NCI-H2227 (cell line): Measurements from ENCODE around the gene ARSG.
"Not testable (repeated sequence)": the region's sequence is repeated elsewhere in the genome, so short reads cannot be mapped to it uniquely, and the experiment has no call there.

ENCODE experiments used
- DNase-seq: peaks from one replicate; lab custom pipeline; 2025; ENCODE audit not compliant: unreplicated experiment; lab: John Stamatoyannopoulos, UW

ARSG gene

DNA sequence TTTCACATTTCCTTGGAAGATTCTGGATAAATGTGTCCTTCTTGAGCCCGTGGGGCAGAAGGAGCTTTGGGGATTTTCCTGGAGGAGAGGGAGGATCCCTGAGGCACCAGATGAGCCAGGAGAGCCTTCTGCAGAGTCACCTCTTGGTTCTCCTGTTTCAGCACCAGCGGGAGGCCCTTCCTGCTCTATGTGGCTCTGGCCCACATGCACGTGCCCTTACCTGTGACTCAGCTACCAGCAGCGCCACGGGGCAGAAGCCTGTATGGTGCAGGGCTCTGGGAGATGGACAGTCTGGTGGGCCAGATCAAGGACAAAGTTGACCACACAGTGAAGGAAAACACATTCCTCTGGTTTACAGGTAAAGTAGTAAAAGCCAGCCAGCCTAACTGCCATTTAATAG lies 77.1 kb downstream of the ARSG start:
- DNase-seq = no peak

DNA sequence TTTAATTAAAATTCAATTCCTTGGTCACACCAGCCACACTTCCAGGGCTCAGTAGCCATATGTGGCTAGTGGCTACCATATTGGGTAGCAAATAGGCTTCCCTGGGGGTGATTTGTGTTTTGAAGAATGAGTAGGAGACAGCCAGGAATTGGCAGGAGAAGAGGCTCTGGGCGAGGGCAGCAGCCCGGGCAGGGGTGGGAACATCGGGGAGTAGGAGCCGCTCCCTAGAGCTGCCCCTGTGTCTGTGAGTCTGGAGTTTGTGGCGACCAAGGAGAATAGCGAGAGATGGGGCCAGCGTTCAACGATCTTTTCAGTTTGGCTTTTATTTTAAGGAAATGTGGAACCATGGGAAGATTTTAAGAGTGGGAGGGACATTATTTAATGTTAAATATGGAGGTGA lies 84.3 kb downstream of the ARSG start:
- no peak for DNase-seq

DNA sequence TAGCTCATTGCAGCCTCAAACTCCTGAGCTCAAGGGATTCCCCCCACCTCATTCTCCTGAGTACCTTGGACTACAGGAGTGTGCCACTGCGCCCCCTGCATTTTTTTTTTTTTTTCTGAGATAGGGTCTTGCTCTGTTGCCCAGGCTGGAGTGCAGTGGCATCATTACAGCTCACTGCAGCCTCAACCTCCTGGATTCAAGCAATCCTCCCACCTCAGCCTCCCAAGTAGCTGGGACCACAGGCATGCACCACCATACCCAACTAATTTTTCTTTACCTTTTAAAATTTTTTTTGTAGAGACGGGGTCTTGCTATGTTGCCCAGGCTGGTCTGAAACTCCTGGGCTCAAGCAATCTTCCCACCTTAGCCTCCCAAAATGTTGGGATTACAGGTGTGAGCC lies 84.9 kb downstream of the ARSG start:
- not testable (repeated sequence) for DNase-seq

DNA sequence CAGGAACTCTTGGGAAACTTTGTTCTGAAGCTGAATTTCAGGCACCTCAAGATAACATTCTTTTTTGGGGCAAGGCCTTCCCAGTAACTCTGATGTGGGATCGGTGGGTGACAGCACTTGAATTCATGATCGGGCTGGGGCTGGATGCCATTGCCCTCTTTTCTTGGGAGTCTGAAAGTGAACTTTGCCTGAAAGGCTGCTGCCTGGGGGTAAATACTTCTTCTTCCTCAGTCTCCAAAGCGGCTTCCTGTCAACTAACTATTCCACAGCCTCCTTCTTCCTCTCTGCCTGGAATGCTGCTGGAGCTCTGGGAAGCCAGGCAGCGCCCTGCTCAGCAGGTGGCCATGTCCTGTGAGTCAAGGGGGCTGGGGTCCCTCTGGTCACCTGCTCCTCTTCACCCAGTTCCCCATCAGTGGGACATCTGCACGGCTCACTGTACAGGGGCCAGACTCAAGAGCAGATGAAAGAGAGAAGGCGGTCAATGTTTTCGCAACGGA lies 86.5 kb downstream of the ARSG start:
- DNase-seq = no peak

DNA sequence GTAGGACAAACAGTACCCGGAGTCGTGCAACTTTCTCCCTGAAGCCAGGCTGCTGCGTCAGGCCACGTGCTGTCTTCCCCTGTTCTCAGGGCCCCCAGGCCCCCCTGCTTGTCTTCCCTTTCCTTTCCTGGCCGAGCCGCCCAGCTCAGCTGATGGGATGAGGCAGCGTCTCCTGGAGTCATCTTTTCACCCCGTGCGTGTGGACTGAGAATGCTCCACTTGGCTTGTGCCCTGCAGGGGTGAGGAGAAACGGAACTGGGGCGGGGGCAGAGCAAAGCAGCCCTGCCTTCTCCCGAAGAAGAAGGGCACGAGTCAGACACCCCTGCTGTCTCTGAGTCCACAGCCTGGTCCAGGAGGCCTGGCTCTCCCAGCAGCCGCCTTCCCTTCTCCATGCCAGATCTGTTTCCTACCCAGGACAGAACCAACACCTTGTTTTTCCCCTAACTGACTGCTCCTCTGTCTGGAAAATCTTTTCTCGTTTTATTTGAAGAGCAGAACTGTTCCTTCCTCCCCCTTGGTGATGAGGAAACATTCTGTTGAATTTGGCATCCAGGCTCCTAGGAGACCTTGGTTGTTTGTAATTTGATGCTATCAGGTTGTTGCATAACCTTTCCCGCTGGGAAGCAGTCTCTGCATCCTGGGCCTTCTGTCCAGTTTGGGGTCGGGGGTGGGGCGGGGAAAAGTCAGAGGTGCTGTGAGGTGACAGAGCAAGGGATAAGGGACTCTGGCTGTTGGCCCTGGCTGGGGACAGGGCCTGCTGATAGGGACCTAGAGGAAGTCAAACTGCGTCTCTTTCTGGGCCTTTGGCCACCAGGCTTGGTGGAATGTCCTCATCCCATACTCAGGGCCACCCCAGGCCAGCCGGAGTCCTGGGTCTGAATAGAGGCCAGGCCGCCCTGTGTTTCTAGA lies 87.2 kb downstream of the ARSG start:
- no peak for DNase-seq

DNA sequence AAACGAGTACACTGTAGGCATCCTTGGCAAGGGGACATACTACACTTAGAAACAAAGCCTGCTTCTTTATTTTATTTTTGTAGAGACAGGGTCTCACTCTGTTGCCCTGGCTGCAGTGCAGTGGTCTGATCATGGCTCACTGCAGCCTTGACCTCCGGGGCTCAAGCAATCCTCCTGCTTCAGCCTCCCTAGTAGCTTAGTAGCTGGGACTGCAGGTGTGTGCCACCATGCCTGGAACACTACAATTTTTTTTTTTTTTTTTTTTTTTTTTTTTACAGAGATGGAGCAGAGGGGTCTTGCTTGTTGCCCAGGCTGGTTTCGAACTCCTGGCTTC lies 87.8 kb downstream of the ARSG start:
- no peak for DNase-seq

DNA sequence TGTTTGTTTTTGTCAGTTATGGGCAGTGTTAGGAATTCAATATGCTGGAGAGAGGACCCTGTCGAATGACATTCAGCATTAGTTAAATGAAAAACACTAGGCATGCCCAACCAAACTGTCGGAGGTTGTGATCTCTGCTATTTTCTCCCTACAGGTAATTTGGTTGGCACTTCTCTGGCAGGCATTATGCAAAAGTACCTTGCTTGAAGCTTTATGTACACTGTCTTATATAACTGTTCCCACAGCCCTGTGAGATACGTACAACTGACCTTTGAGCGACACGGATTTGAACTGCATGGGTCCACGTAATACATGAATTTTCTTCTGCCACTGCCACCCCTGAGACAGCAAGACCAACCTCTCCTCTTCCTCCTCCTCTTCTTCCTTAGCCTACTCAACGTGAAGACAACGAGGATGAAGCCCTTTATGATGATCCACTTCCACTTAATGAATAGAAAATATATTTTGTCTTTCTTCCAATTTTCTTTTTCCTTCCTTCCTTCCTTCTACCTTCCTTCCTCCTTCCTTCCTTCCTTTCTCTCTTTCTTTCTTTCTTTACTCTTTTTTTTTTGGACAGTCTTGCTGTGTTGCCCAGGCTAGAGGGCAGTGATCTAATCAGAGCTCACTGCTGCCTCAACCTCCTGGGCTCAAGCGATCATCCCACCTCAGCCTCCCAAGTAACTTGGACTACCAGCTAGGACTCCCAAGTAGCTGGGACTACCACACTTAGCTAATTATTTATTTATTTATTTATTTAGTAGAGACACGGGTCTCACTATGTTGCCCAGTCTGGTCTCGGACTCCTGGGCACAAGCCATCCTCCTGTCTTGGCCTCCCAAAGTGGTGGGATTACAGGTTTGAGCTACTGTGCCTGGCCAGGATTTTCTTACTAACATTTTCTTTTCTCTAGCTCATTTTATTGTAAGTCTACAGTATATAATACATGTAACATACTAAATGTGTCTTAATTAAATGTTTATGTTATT lies 88.7 kb downstream of the ARSG start:
- no peak for DNase-seq

DNA sequence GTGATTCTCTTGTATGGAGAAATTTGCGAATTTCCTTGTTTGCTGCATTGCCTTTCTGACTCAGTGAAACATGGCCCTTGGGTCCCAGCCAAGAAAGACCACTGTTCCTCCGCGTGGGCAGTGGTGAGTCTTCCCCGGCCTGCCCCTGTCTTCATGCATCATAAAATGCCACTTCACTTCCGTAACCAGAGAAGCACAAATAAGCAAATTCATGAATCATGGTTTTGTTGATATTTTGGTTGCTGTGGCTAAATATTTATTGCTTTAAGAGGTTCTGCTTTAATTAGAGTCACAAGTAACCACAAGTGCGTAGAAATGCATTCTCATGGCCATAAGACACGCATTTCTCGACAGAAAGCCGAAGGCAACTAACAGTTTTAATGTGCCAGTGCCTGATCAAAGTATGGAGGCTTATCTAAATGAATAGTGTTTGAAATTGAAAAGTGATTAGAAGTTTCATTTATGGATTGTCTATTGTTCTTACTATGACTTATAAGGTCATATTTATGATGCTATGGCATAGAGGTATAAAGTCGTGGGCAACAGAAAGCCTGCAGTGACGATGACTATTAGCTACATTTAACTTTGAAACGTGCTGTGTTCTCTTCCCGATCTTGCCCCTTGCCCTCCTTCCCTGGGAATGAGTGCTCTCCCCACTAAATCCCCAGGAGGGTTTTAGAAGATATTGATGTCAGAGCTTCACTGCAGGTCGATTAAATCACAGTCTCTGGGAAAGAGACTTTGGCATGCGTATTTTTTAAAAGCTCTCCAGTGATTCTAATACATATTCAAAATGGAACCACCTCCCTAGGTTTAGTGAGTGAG lies 90.0 kb downstream of the ARSG start:
- no peak for DNase-seq

DNA sequence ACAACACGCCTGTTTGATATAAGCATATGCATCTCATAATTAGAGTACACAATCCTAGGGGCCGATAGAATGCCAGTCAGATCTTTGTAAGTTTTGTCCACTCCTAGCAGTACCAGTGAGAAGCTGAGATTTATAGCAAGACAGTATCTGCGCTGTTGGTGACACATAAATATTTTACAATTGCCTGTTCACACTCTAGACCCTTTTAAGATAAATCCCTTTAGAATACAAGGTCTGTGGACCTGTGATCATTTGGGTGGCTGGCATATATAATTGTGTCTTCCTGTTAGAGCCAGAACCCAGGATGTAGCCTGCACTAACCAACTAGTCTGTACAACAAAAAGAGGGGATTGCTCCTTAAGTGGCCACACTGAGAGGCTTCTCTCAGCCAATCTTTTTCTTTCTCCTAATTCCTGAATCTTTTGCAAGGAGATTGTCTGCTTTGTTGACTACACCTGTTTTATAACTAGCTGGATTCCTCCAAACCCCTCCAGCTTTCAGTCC lies 91.3 kb downstream of the ARSG start:
- no peak for DNase-seq

DNA sequence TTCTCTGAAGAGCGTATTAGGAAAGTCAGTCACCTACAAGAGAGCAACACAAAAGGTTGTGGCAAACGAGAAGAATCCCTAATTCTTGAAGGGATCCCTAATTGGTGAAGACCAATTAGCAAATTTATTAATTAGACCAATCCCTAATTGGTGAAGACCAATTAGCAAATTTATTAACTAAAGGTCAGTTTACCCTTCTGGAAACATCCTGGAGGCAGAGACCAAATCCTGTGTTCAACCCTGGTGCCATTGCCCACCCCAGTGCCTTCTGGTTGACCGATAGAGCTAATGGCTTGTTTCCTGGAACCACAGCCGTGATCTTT lies 91.8 kb downstream of the ARSG start:
- no peak for DNase-seq

DNA sequence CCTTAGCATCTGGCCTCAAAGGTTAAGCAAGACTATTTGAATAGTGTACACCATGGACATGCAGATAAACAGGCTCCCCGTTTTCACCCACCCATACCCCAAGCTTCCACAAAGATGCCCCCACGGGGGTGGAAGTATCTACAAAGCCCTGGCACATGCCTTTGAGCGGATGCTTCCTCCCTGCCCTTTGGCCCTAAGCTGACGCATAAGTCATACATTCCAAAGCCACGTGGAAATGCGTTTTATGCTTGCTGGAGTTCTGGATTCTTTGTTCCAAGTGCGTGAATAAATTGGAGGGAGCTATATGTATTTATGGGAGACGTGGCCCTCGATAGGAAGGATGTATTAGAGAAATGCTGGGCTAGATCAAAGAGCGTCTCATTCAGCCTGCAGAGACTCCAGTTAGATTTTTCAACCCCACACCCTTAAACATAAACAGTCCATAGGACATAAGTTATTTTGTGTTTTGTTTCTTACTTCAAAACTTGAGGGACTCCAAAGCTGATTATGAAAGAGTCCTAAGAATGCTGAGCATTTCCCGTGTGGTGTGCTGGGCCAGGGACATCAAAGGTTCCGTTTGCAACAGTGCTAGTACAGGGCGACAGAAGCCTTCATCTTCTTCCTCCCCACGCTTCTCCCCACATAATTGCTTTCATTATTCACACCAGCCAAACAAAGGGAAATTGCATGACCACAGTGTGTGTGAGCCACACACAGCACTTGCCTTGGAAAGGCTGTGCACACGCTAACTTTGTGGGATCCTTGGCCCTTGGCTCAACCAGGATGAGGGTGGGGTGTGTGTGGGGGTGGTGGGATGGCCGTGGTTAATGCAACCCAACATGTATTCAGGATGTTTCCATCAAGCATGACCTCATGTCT lies 92.4 kb downstream of the ARSG start:
- no peak for DNase-seq

DNA sequence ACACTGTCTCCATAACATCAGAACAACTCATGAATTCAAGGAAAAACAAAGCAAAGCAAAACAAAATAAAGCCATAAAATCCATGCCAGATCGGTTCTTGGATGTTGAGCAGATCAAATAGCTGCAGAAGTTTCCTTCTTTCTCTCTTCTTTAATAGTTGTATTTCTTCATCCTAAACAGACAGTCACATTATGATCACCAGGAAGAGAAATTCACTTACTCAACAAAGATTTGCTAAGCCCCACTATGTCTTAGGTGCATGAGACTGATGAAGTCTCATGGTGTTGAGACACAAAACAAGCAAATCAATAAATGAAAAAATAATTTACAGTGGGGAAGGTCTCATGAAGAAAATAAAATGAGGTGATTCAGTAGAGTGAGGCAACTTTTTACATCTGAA lies 93.2 kb downstream of the ARSG start:
- no peak for DNase-seq

DNA sequence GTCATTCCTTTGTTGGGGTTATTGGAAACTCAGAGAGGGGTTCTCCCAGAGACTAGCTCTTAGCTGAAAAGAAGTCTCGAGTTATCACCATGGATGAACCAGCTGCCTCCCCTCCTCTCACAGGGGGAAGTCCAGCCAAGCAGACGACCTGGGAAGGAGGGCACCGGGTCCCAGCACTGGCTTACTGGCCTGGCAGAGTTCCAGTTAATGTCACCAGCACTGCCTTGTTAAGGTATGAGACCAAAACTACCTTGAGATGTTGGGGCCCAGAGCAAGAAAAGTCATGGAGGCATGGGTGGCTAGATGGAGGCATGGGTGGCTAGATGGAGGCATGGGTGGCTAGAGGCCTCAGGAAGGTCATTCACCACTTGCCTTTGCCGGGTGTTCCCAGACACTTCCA lies 93.6 kb downstream of the ARSG start:
- no peak for DNase-seq

DNA sequence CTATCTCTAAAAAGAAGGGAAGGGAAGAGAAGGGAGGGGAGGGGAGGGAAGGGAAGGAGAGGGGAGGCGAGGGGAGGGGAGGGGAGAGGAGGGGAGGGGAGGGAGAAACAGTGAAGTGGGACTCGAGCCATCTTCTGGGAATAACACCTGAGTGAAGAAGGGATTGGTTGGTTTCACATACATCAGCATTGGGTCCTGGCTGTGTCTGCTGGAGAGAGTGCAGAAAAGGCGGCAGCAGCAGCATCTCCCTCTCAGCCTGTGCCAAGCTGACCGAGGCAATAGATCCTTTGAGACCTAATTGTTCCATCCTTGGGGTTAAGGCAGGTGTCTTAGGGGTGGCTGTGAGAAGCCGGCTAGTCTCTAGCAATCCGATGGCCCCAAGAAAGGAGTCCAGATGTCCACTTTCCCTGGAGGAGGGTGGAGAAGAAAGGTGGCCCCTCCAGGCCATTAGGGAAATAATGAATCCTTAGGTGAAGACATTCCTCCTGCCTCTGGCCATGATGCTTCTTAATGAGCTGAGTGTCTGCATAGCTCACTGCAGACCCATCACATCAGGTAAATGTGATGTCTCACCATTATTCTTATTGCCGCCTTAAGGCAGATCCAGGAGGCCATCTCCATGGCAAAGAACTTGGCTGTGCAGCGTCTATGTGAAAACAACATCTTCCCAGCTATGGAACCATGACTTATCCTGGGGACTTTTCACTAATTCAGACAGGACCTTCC lies 94.4 kb downstream of the ARSG start:
- no peak for DNase-seq

DNA sequence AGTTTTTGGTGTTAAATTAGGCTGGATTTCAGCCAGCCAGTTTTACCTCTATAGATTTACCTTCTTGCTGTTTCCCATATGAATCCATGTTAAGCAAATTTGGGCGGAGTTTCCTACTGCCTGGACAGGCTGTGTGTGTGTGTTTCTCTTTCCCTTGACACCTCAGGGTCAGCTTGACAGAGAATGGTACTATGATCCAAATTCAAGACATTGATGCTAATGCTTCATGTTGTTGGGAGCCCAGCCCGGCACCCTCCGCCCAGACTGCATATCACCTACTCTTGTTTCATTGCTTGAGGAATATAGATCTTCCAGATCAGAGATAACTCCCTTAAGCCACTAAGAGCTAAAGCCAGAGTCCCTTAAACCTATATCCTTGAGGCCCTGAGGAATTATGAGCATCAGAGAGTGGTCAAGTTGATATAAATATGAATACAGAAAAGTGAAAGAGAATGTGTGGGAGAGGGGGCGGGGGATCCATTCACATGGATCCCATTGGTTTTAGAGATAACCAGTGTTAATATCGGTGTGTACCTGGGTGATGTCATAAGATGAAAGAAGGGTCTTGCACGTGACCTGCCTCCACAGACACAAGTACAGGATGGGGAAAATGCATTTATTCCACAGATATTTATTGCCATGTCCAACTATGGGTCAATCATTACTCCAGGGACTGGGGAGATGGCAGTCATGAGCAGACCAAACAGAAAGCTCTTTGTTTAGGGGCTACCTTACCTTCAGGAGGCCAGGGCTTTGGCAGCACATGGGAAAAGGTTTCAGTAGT lies 96.3 kb downstream of the ARSG start:
- DNase-seq = no peak

DNA sequence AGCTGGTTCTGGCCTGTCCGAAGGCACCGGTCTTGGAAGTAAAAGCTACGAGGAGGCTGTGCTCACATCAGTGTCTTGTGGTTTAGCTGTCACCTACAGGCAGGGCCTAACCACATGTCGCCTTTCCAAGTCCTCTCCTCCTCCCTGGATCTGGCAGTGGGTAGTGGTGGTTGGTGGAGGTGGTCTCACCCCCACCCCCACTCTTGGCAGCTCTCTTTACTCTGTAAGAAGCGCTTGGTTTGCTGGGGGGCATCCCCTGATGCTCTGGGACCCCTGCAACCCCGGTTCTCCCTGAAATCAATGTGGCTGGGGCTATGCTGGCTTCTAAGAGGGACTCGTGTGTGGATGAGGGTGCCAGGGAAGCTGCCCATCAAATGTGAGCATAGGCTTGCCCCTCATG lies 97.7 kb downstream of the ARSG start:
- DNase-seq = no peak

DNA sequence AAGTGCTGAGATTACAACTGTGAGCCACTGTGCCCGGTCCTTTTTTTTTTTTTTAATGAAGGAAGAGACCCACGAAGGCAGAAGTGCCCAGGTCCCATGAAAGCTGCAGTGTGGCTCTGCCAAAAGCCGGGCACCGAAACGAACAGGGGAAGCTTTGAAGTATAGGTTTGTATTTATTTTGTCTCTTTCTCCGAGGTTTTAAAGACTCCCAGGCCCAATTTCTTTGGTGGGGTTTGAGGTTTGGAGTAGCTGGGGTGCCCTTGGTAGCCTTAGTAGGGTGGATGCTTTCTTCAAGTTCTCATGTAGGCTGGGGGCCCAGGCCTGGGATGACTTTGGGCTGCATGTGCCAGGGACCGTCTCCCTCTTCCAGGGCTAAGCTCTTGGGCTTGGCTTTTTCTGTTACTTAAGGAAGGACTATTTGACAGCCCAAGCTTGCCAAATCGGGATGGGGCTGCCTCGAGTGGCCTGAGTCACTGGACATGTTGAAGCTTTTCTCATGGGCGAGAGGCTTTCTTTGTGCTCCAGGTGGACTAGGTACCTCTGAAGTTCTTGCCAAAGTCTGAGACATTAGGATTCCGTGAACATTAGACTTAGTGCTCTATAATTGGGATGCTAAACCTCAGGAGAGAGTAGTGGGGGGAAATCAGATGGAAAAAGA lies 99.7 kb downstream of the ARSG start:
- no peak for DNase-seq
